CD4-positive, alpha-beta memory T cell (primary cell): ENCODE data around the gene CCL4L2. TPM values are rescaled to one million over a fixed set of nuclear protein-coding genes. Genes with fewer than 3 reads are reported as not detected.
A peak's percentile ranks its signal among the peaks of the same experiment; 100 is the strongest.
"Not testable (repeated sequence)": the region's sequence is repeated elsewhere in the genome, so short reads cannot be mapped to it uniquely, and the experiment has no call there.

ENCODE experiments used
- CTCF ChIA-PET: fragments of 350-600 bp; sonication (Branson Sonifier 250); formaldehyde crosslinking; loops from one replicate; lab custom pipeline; 2021; ENCODE audit warnings: inconsistent platforms; ENCODE audit not compliant: partially characterized antibody; lab: Charles Lee
- POLR2A ChIA-PET: fragments of 350-600 bp; sonication (Branson Sonifier 250); formaldehyde crosslinking; loops from one replicate; lab custom pipeline; 2021; ENCODE audit not compliant: partially characterized antibody; lab: Charles Lee
- DNase-seq, 5 donors: peaks; one replicate each; pipeline versions ENCODE4 v3.0.0 to v3.0.0-alpha.2; 2020 to 2022; ENCODE audit warnings: mixed read lengths in 1 of 5
- H3K27ac ChIP-seq: one replicate; pipeline ENCODE4 v1.7.0; 2013; ENCODE audit warnings: low read depth, low read length
- H3K27me3 ChIP-seq: 2 replicates; pipeline ENCODE4 v1.7.0; 2013; ENCODE audit warnings: mild to moderate bottlenecking, low read length, moderate library complexity; ENCODE audit not compliant: insufficient read depth
- H3K36me3 ChIP-seq: 2 replicates; pipeline ENCODE4 v1.7.0; 2013; ENCODE audit warnings: mild to moderate bottlenecking, low read length, moderate library complexity; ENCODE audit not compliant: insufficient read depth
- H3K4me1 ChIP-seq: 2 replicates; pipeline ENCODE4 v1.7.0; 2013; ENCODE audit warnings: mild to moderate bottlenecking, low read length, moderate library complexity; ENCODE audit not compliant: insufficient read depth
- H3K4me3 ChIP-seq, 2 donors: one replicate each; pipeline ENCODE4 v1.7.0; 2013; ENCODE audit warnings: low read length in 2 of 2, mild to moderate bottlenecking in 1 of 2
- H3K9me3 ChIP-seq, 2 donors: one replicate each; pipeline ENCODE4 v1.7.0; 2013; ENCODE audit warnings: low read length in 2 of 2, control low read depth in 1 of 2; ENCODE audit not compliant: control insufficient read depth in 1 of 2
- H3K27ac Mint-ChIP-seq, 7 donors: one replicate each; pipeline ENCODE4 v1.8.0; 2020 to 2021; ENCODE audit warnings: mixed read lengths in 7 of 7, mild to moderate bottlenecking in 6 of 7, inconsistent platforms in 3 of 7, moderate library complexity in 3 of 7
- H3K27me3 Mint-ChIP-seq, 2 donors: one replicate each; pipeline ENCODE4 v1.8.0; 2020 to 2021; ENCODE audit warnings: mixed read lengths in 2 of 2
- H3K36me3 Mint-ChIP-seq, 2 donors: one replicate each; pipeline ENCODE4 v1.8.0; 2020 to 2021; ENCODE audit warnings: mixed read lengths in 2 of 2, inconsistent platforms in 1 of 2, mild to moderate bottlenecking in 1 of 2
- H3K4me1 Mint-ChIP-seq, 4 donors: one replicate each; pipeline ENCODE4 v1.8.0; 2020 to 2021; ENCODE audit warnings: mixed read lengths in 4 of 4, mild to moderate bottlenecking in 1 of 4
- H3K4me3 Mint-ChIP-seq, 8 donors: one replicate each; pipeline ENCODE4 v1.8.0; 2020 to 2021; ENCODE audit warnings: mixed read lengths in 8 of 8, mild to moderate bottlenecking in 7 of 8, moderate library complexity in 6 of 8, inconsistent platforms in 3 of 8
- H3K9me3 Mint-ChIP-seq, 8 donors: one replicate each; pipeline ENCODE4 v1.8.0; 2020 to 2021; ENCODE audit warnings: mixed read lengths in 8 of 8, mild to moderate bottlenecking in 5 of 8, inconsistent platforms in 3 of 8, moderate library complexity in 1 of 8
- intact Hi-C: fragments of 100-400 bp; cut with micrococcal nuclease; formaldehyde crosslinking; loops from one replicate; pipeline ENCODE4 v1.15.1; 2023
- polyA plus RNA-seq, 2 donors: library from polyadenylated mRNA; unstranded; fragments of 300-500 nt; fragmentation: Illumina TruSeq; gene quantifications; one replicate each; pipeline ENCODE4 v1.2.3, GENCODE V29; 2021
- total RNA-seq, 2 experiments: library from RNA; stranded (reverse); gene quantifications; one replicate each; pipeline ENCODE4 v1.2.3, GENCODE V29; 2021

CCL4L2 gene
- total and polyA plus RNA-seq, 4 experiments from 2014 or later = 1.1 TPM; not detected in 3

- POLR2A ChIA-PET = no interaction called here
- Mint-ChIP-seq H3K9me3 (no peaks in the 10 kb centered on the region), H3K4me3 (no peak overlapping the region), H3K4me1 (peaks cover 12 to 31% (median 15%) of the 10 kb centered on the region in 4 donors), H3K36me3 (no peaks in the 10 kb centered on the region), H3K27me3 (peaks cover 21 to 31% of the 10 kb centered on the region in 2 donors), H3K27ac (no peak overlapping the region)
- intact Hi-C loops = no loop called here
- no peaks in the 10 kb centered on the region for H3K27me3 ChIP-seq
- DNase-seq = no peak
- no peaks in the 10 kb centered on the region for H3K36me3 ChIP-seq
- no peak overlapping the region for H3K4me3 ChIP-seq
- no peaks in the 10 kb centered on the region for H3K4me1 ChIP-seq
- no peak overlapping the region for H3K27ac ChIP-seq
- CTCF ChIA-PET = no interaction called here
- H3K9me3 ChIP-seq = no peaks in the 10 kb centered on the region
These were observed 13.5 kb upstream of the CCL4L2 start for GRCh38 chr17:36197387-36197703.

GRCh38 chr17:36198831-36199465, 11.9 kb upstream of the CCL4L2 start:
- CTCF ChIA-PET = interaction anchor here (0.6 kb wide), 1 partner anchor 983 kb away, joined by 4 read pairs; no protein-coding TSS in a partner anchor
- H3K36me3 ChIP-seq = no peaks in the 10 kb centered on the region
- POLR2A ChIA-PET = no interaction called here
- intact Hi-C loops = no loop called here
- DNase-seq = no peak
- Mint-ChIP-seq H3K4me1 (peaks cover 7 to 25% (median 11%) of the 10 kb centered on the region in 4 donors), H3K9me3 (no peaks in the 10 kb centered on the region), H3K4me3 (no peak overlapping the region), H3K36me3 (no peaks in the 10 kb centered on the region), H3K27me3 (peaks cover 20 to 29% of the 10 kb centered on the region in 2 donors), H3K27ac (peak overlapping the region in 3 of 7 donors; percentile 4 to 38 (median 16))
- H3K27me3 ChIP-seq = no peaks in the 10 kb centered on the region
- H3K27ac ChIP-seq = no peak overlapping the region
- H3K4me3 ChIP-seq = no peak overlapping the region
- H3K9me3 ChIP-seq = no peaks in the 10 kb centered on the region
- H3K4me1 ChIP-seq = no peaks in the 10 kb centered on the region

GRCh38 chr17:36201102-36201501, 9.8 kb upstream of the CCL4L2 start:
- H3K4me3 ChIP-seq, H3K9me3 ChIP-seq, H3K4me1 ChIP-seq, POLR2A ChIA-PET, H3K27ac ChIP-seq, H3K9me3 Mint-ChIP-seq, CTCF ChIA-PET, H3K27ac Mint-ChIP-seq, H3K36me3 Mint-ChIP-seq, H3K4me3 Mint-ChIP-seq, DNase-seq, H3K36me3 ChIP-seq, H3K27me3 ChIP-seq, intact Hi-C loops: not testable (repeated sequence)
- Mint-ChIP-seq H3K4me1 (peaks cover 7 to 32% (median 11%) of the 10 kb centered on the region in 4 donors), H3K27me3 (peaks cover 18 to 26% of the 10 kb centered on the region in 2 donors)

GRCh38 chr17:36201506-36201905, 9.4 kb upstream of the CCL4L2 start:
- H3K9me3 ChIP-seq, DNase-seq, H3K4me1 ChIP-seq, POLR2A ChIA-PET, H3K9me3 Mint-ChIP-seq, H3K36me3 ChIP-seq, H3K36me3 Mint-ChIP-seq, intact Hi-C loops, H3K27me3 ChIP-seq, H3K4me3 ChIP-seq, H3K27ac ChIP-seq, H3K4me3 Mint-ChIP-seq, CTCF ChIA-PET: not testable (repeated sequence)
- Mint-ChIP-seq H3K27ac (peak overlapping the region in 1 of 7 donors; percentile 31), H3K27me3 (peaks cover 19 to 24% of the 10 kb centered on the region in 2 donors), H3K4me1 (peaks cover 7 to 28% (median 9%) of the 10 kb centered on the region in 4 donors)

GRCh38 chr17:36203335-36203734, 7.5 kb upstream of the CCL4L2 start:
- Mint-ChIP-seq H3K36me3 (no peaks in the 10 kb centered on the region), H3K9me3 (no peaks in the 10 kb centered on the region), H3K4me1 (peaks cover 7 to 25% (median 9%) of the 10 kb centered on the region in 4 donors), H3K27ac (no peak overlapping the region), H3K4me3 (no peak overlapping the region), H3K27me3 (peaks cover 23 to 26% of the 10 kb centered on the region in 2 donors)
- no peak overlapping the region for H3K4me3 ChIP-seq
- intact Hi-C loops = no loop called here
- no peak for DNase-seq
- POLR2A ChIA-PET = no interaction called here
- H3K4me1 ChIP-seq = no peaks in the 10 kb centered on the region
- H3K9me3 ChIP-seq = no peaks in the 10 kb centered on the region
- no peaks in the 10 kb centered on the region for H3K27me3 ChIP-seq
- no peaks in the 10 kb centered on the region for H3K36me3 ChIP-seq
- H3K27ac ChIP-seq = no peak overlapping the region
- CTCF ChIA-PET = no interaction called here

- POLR2A ChIA-PET = no interaction called here
- intact Hi-C loops = no loop called here
- Histone ChIP-seq H3K9me3 (no peaks in the 10 kb centered on the region), H3K27me3 (no peaks in the 10 kb centered on the region), H3K4me3 (no peak overlapping the region), H3K4me1 (no peaks in the 10 kb centered on the region), H3K36me3 (no peaks in the 10 kb centered on the region), H3K27ac (no peak overlapping the region)
- CTCF ChIA-PET = no interaction called here
- H3K4me3 Mint-ChIP-seq = no peak overlapping the region
- peaks cover 20% of the 10 kb centered on the region in 2 donors for H3K27me3 Mint-ChIP-seq
- no peaks in the 10 kb centered on the region for H3K36me3 Mint-ChIP-seq
- no peaks in the 10 kb centered on the region for H3K9me3 Mint-ChIP-seq
- no peak for DNase-seq
- no peak overlapping the region for H3K27ac Mint-ChIP-seq
- peaks cover 5 to 13% (median 8%) of the 10 kb centered on the region in 4 donors for H3K4me1 Mint-ChIP-seq
These were observed 6.0 kb upstream of the CCL4L2 start for GRCh38 chr17:36204724-36205500.

- ChIA-PET CTCF (no interaction called here), POLR2A (no interaction called here)
- no peaks in the 10 kb centered on the region for H3K4me1 ChIP-seq
These were observed 5.0 kb upstream of the CCL4L2 start for GRCh38 chr17:36205637-36206485.

More at GRCh38 chr17:36205637-36206485, 5.0 kb upstream of the CCL4L2 start:
- H3K4me3 ChIP-seq = no peak overlapping the region
- no peak overlapping the region for H3K27ac ChIP-seq
- H3K27me3 ChIP-seq = no peaks in the 10 kb centered on the region
- intact Hi-C loops = no loop called here
- H3K9me3 ChIP-seq = no peaks in the 10 kb centered on the region
- Mint-ChIP-seq H3K27me3 (peaks cover 19 to 23% of the 10 kb centered on the region in 2 donors), H3K27ac (no peak overlapping the region), H3K4me1 (peaks cover 5 to 17% (median 10%) of the 10 kb centered on the region in 4 donors), H3K9me3 (no peaks in the 10 kb centered on the region), H3K36me3 (no peaks in the 10 kb centered on the region), H3K4me3 (no peak overlapping the region)
- DNase-seq = no peak
- H3K36me3 ChIP-seq = no peaks in the 10 kb centered on the region
